ENCODE measurements around the gene TMUB1. TPM values are rescaled to one million over a fixed set of nuclear protein-coding genes. Genes with fewer than 3 reads are reported as not detected.
A peak's percentile ranks its signal among the peaks of the same experiment; 100 is the strongest.

The TMUB1 gene
- total and polyA plus RNA-seq, 5 experiments from 2014 or later: 41.8 to 70.6 (median 45.6) TPM

- no peaks in the 10 kb centered on the region for H3K9me3 Mint-ChIP-seq
- peaks cover 0 to 19% (median 0%) of the 10 kb centered on the region in 3 donors for H3K36me3 Mint-ChIP-seq
- peak overlapping the region in 9 of 10 donors; percentile 2 to 95 (median 85) for H3K27ac Mint-ChIP-seq
- no peaks in the 10 kb centered on the region for H3K27me3 Mint-ChIP-seq
- ATAC-seq (no peak), DNase-seq (no peak)
- H3K4me1 Mint-ChIP-seq: peaks cover 12 to 37% (median 31%) of the 10 kb centered on the region in 4 donors
- H3K4me3 Mint-ChIP-seq: peak overlapping the region; percentile 19 to 93 (median 83)
- POLR2A ChIA-PET: interaction anchor here (0.7 to 4.8 kb wide), 2 partner anchors 19 to 33 kb away, joined by 3 to 42 read pairs; partner anchors contain the start of genes CDK5 and SLC4A2
Observed at GRCh38 chr7:151078233-151079040, 4.9 kb downstream of the TMUB1 start.

GRCh38 chr7:151077705-151078232 lies 5.5 kb downstream of the TMUB1 start:
- Mint-ChIP-seq H3K36me3 (peaks cover 0 to 22% (median 0%) of the 10 kb centered on the region in 3 donors), H3K4me1 (peaks cover 10 to 33% (median 28%) of the 10 kb centered on the region in 4 donors), H3K27me3 (no peaks in the 10 kb centered on the region), H3K27ac (peak overlapping the region in 8 of 10 donors; percentile 2 to 87 (median 68)), H3K9me3 (no peaks in the 10 kb centered on the region), H3K4me3 (peak overlapping the region in 9 of 10 donors; percentile 33 to 87 (median 66))
- ATAC-seq: no peak
- POLR2A ChIA-PET: interaction anchor here (0.7 to 4.8 kb wide), 3 partner anchors 19 to 49 kb away, joined by 3 to 42 read pairs (median 8); partner anchors contain the start of genes CDK5 and SLC4A2
- DNase-seq: no peak

GRCh38 chr7:151076863-151077704 lies 6.2 kb downstream of the TMUB1 start:
- H3K4me1 Mint-ChIP-seq: peaks cover 8 to 27% (median 24%) of the 10 kb centered on the region in 4 donors
- H3K27me3 Mint-ChIP-seq: no peaks in the 10 kb centered on the region
- POLR2A ChIA-PET: interaction anchor here (0.5 to 4.8 kb wide), 3 partner anchors 18 to 376 kb away, joined by 3 to 42 read pairs (median 8); partner anchors contain the start of genes CDK5 and SLC4A2
- no peak overlapping the region for H3K27ac Mint-ChIP-seq
- ATAC-seq (no peak), DNase-seq (no peak)
- no peak overlapping the region for H3K4me3 Mint-ChIP-seq
- H3K9me3 Mint-ChIP-seq: no peaks in the 10 kb centered on the region
- peaks cover 0 to 29% (median 1%) of the 10 kb centered on the region in 3 donors for H3K36me3 Mint-ChIP-seq

- H3K27me3 Mint-ChIP-seq: no peaks in the 10 kb centered on the region
- POLR2A ChIA-PET: no interaction called here
- ATAC-seq: no peak
- peaks cover 0 to 33% (median 3%) of the 10 kb centered on the region in 3 donors for H3K36me3 Mint-ChIP-seq
- H3K4me3 Mint-ChIP-seq: no peak overlapping the region
- H3K4me1 Mint-ChIP-seq: peaks cover 8 to 22% (median 19%) of the 10 kb centered on the region in 4 donors
- peak overlapping the region in 1 of 10 donors; percentile 51 for H3K27ac Mint-ChIP-seq
- DNase-seq: no peak
- no peaks in the 10 kb centered on the region for H3K9me3 Mint-ChIP-seq
Observed at GRCh38 chr7:151075978-151076426, 7.3 kb downstream of the TMUB1 start.

- Mint-ChIP-seq H3K4me3 (peak overlapping the region in 1 of 10 donors; percentile 10), H3K36me3 (peaks cover 0 to 35% (median 3%) of the 10 kb centered on the region in 3 donors), H3K27ac (peak overlapping the region in 1 of 10 donors; percentile 51), H3K27me3 (no peaks in the 10 kb centered on the region), H3K9me3 (no peaks in the 10 kb centered on the region), H3K4me1 (peaks cover 8 to 22% (median 19%) of the 10 kb centered on the region in 4 donors)
- POLR2A ChIA-PET: no interaction called here
- ATAC-seq (no peak), DNase-seq (no peak)
Observed at GRCh38 chr7:151075662-151075971, 7.7 kb downstream of the TMUB1 start.

- POLR2A ChIA-PET: interaction anchor here (1.4 kb wide), 1 partner anchor 12 kb away, joined by 4 read pairs; no protein-coding TSS in a partner anchor
- H3K27ac Mint-ChIP-seq: peak overlapping the region in 1 of 10 donors; percentile 64
- no peaks in the 10 kb centered on the region for H3K9me3 Mint-ChIP-seq
- H3K36me3 Mint-ChIP-seq: peaks cover 0 to 38% (median 3%) of the 10 kb centered on the region in 3 donors
- H3K4me3 Mint-ChIP-seq: no peak overlapping the region
- ATAC-seq (no peak), DNase-seq (no peak)
- no peaks in the 10 kb centered on the region for H3K27me3 Mint-ChIP-seq
- H3K4me1 Mint-ChIP-seq: peaks cover 8 to 21% (median 19%) of the 10 kb centered on the region in 4 donors
Observed at GRCh38 chr7:151074817-151075661, 8.3 kb downstream of the TMUB1 start.

- Mint-ChIP-seq H3K4me1 (peaks cover 4 to 11% (median 9%) of the 10 kb centered on the region in 4 donors), H3K36me3 (peaks cover 0 to 45% (median 9%) of the 10 kb centered on the region in 3 donors), H3K4me3 (no peak overlapping the region), H3K9me3 (no peaks in the 10 kb centered on the region), H3K27ac (peak overlapping the region in 1 of 10 donors; percentile 62), H3K27me3 (no peaks in the 10 kb centered on the region)
- POLR2A ChIA-PET: interaction anchor here (0.6 to 1.4 kb wide), 2 partner anchors 11 to 35 kb away, joined by 4 read pairs; no protein-coding TSS in a partner anchor
- ATAC-seq (no peak), DNase-seq (no peak)
Observed at GRCh38 chr7:151073990-151074389, 9.3 kb downstream of the TMUB1 start.

GRCh38 chr7:151071032-151071866 lies 12.0 kb downstream of the TMUB1 start:
- H3K36me3 Mint-ChIP-seq: peaks cover 0 to 65% (median 9%) of the 10 kb centered on the region in 3 donors
- ATAC-seq: no peak
- H3K4me1 Mint-ChIP-seq: no peaks in the 10 kb centered on the region
- no peak for DNase-seq
- H3K27ac Mint-ChIP-seq: no peak overlapping the region
- no peaks in the 10 kb centered on the region for H3K9me3 Mint-ChIP-seq
- H3K27me3 Mint-ChIP-seq: no peaks in the 10 kb centered on the region
- no peak overlapping the region for H3K4me3 Mint-ChIP-seq
- POLR2A ChIA-PET: interaction anchor here (0.8 kb wide), 1 partner anchor 16 kb away, joined by 3 read pairs; no protein-coding TSS in a partner anchor

GRCh38 chr7:151070574-151070960 lies 12.7 kb downstream of the TMUB1 start:
- Mint-ChIP-seq H3K9me3 (no peaks in the 10 kb centered on the region), H3K27ac (no peak overlapping the region), H3K4me3 (no peak overlapping the region), H3K36me3 (peaks cover 0 to 62% (median 9%) of the 10 kb centered on the region in 3 donors), H3K4me1 (no peaks in the 10 kb centered on the region), H3K27me3 (no peaks in the 10 kb centered on the region)
- ATAC-seq (no peak), DNase-seq (no peak)
- POLR2A ChIA-PET: no interaction called here

GRCh38 chr7:151069841-151070573 lies 13.3 kb downstream of the TMUB1 start:
- POLR2A ChIA-PET: interaction anchor here (1.3 kb wide), 1 partner anchor 13 kb away, joined by 3 read pairs; the partner anchor contains the start of gene TMUB1
- Mint-ChIP-seq H3K4me3 (no peak overlapping the region), H3K4me1 (no peaks in the 10 kb centered on the region), H3K9me3 (no peaks in the 10 kb centered on the region), H3K36me3 (peaks cover 0 to 62% (median 9%) of the 10 kb centered on the region in 3 donors), H3K27ac (peak overlapping the region in 1 of 10 donors; percentile 18), H3K27me3 (no peaks in the 10 kb centered on the region)
- DNase-seq: no peak
- no peak for ATAC-seq

All from naive thymus-derived CD8-positive, alpha-beta T cell (primary cell).